B cell (primary cell): ENCODE measurements around the gene MANBA. TPM values are rescaled to one million over a fixed set of nuclear protein-coding genes. Genes with fewer than 3 reads are reported as not detected.

Source experiments
- ATAC-seq: fragments of 200-7000 bp; cut with Tn5 transposase; one replicate; pipeline ENCODE4 v1.10.0; 2021; ENCODE audit warnings: low read depth, mild to moderate bottlenecking, moderate number of reproducible peaks, moderate library complexity
- CTCF ChIA-PET: fragments of 350-600 bp; sonication (Branson Sonifier 250); formaldehyde crosslinking; loops from one replicate; lab custom pipeline; 2021; ENCODE audit warnings: antibody characterized with exemption, inconsistent platforms; lab: Charles Lee
- POLR2A ChIA-PET: fragments of 350-600 bp; sonication (Branson Sonifier 250); formaldehyde crosslinking; loops from one replicate; lab custom pipeline; 2021; ENCODE audit warnings: antibody characterized with exemption; lab: Charles Lee
- DNase-seq: peaks from one replicate; pipeline ENCODE4 v3.0.0; 2013
- H2AFZ ChIP-seq: 2 replicates; pipeline ENCODE4 v1.6.1; 2012; ENCODE audit warnings: mild to moderate bottlenecking, low read depth, low read length; ENCODE audit not compliant: insufficient read depth, poor library complexity, severe bottlenecking
- H3K27ac ChIP-seq, 2 donors: 1 replicate in 1 of 2; 2 replicates in 1 of 2; pipeline ENCODE4 v1.5.1; 2012 to 2013; ENCODE audit warnings: low read length in 2 of 2, mild to moderate bottlenecking in 2 of 2, moderate library complexity in 1 of 2
- H3K27me3 ChIP-seq, 4 experiments: fragments of 200-600 bp in 1 of 4; sonication (generic) in 1 of 4; replicated peaks in 1 of 4; 1 replicate in 2 of 4; 2 replicates in 2 of 4; pipeline versions ENCODE4 v1.6.1 to v1.7.0; 2013 to 2016; ENCODE audit warnings: low read length in 3 of 4, mild to moderate bottlenecking in 2 of 4, mixed read lengths in 1 of 4, moderate library complexity in 1 of 4; ENCODE audit not compliant: insufficient read depth in 4 of 4, control insufficient read depth in 3 of 4; ENCODE audit errors: control extremely low read depth in 1 of 4
- H3K36me3 ChIP-seq, 2 experiments: replicated peaks in 1 of 2; 1 replicate in 1 of 2; 2 replicates in 1 of 2; pipeline versions ENCODE4 v1.6.1 to v1.7.1; 2013; ENCODE audit warnings: low read length in 1 of 2; ENCODE audit not compliant: insufficient read depth in 2 of 2, control insufficient read depth in 1 of 2; ENCODE audit errors: control extremely low read depth in 1 of 2, extremely low read depth in 1 of 2
- H3K4me1 ChIP-seq, 2 donors: fragments of 200-600 bp in 1 of 2; sonication (generic) in 1 of 2; 1 replicate in 1 of 2; 2 replicates in 1 of 2; pipeline versions ENCODE4 v1.5.1 to v1.6.1; 2013 to 2017; ENCODE audit warnings: low read length in 2 of 2; ENCODE audit not compliant: control insufficient read depth in 2 of 2, insufficient read depth in 2 of 2
- H3K4me2 ChIP-seq: replicated peaks from 2 replicates; pipeline ENCODE3; 2012; ENCODE audit warnings: mild to moderate bottlenecking, low read depth, low read length; ENCODE audit not compliant: poor library complexity, severe bottlenecking
- H3K4me3 ChIP-seq, 5 experiments: fragments of 200-600 bp in 1 of 5; sonication (generic) in 1 of 5; 1 replicate in 3 of 5; 2 replicates in 2 of 5; pipeline versions ENCODE4 v1.5.1 to v1.7.0; 2011 to 2016; ENCODE audit warnings: low read length in 4 of 5, mild to moderate bottlenecking in 4 of 5, low read depth in 2 of 5, control low read depth in 1 of 5, moderate library complexity in 1 of 5; ENCODE audit not compliant: insufficient read depth in 1 of 5; ENCODE audit errors: control extremely low read depth in 1 of 5, extremely low read depth in 1 of 5
- H3K79me2 ChIP-seq: fragments of 200-600 bp; sonication (generic); one replicate; pipeline ENCODE4 v1.6.0; 2016; ENCODE audit warnings: low read length; ENCODE audit not compliant: control insufficient read depth, insufficient read depth
- H3K9ac ChIP-seq: fragments of 200-600 bp; sonication (generic); 2 replicates; pipeline ENCODE4 v1.6.1; 2017; ENCODE audit warnings: mild to moderate bottlenecking, low read length, moderate library complexity
- H3K9me3 ChIP-seq, 3 donors: one replicate each; pipeline versions ENCODE4 v1.6.1 to v1.7.1; 2013; ENCODE audit warnings: low read length in 2 of 3; ENCODE audit not compliant: control insufficient read depth in 2 of 3, insufficient read depth in 1 of 3; ENCODE audit errors: control extremely low read depth in 1 of 3
- H4K20me1 ChIP-seq: 2 replicates; pipeline ENCODE4 v1.6.0; 2012; ENCODE audit warnings: mild to moderate bottlenecking, low read length; ENCODE audit not compliant: insufficient read depth, control insufficient read depth, poor library complexity, severe bottlenecking
- H3K27ac Mint-ChIP-seq: one replicate; pipeline ENCODE4 v1.8.0; 2021; ENCODE audit warnings: mixed read lengths
- H3K27me3 Mint-ChIP-seq: one replicate; pipeline ENCODE4 v1.8.0; 2021; ENCODE audit warnings: mixed read lengths
- H3K4me1 Mint-ChIP-seq: one replicate; pipeline ENCODE4 v1.8.0; 2021; ENCODE audit warnings: mixed read lengths
- H3K4me3 Mint-ChIP-seq: one replicate; pipeline ENCODE4 v1.8.0; 2021; ENCODE audit warnings: mixed read lengths
- H3K9me3 Mint-ChIP-seq: one replicate; pipeline ENCODE4 v1.8.0; 2022; ENCODE audit warnings: mixed read lengths; ENCODE audit not compliant: insufficient read depth
- EZH2 ChIP-seq: IDR thresholded peaks from 2 replicates; pipeline ENCODE4 v1.6.1; 2012; ENCODE audit warnings: borderline replicate concordance, low read depth, mild to moderate bottlenecking, moderate library complexity, low read length; ENCODE audit not compliant: insufficient read depth, poor library complexity, severe bottlenecking
- WGBS: methylation state at CpG from one replicate; pipeline ENCODE4 v1.1.5; 2013; ENCODE audit warnings: missing lambda C conversion rate; ENCODE audit not compliant: insufficient coverage; 5-methylcytosine and 5-hydroxymethylcytosine counted together
- intact Hi-C: fragments of 100-400 bp; cut with micrococcal nuclease; formaldehyde crosslinking; loops from one replicate; pipeline ENCODE4 v1.10.0; 2022
- polyA plus RNA-seq: library from polyadenylated mRNA; depleted of rRNA; stranded (reverse); fragments of >200 nt; gene quantifications from 2 replicates; pipeline ENCODE4 v1.2.3, GENCODE V29; 2012
- total RNA-seq, 2 donors: library from RNA; stranded (reverse); fragments of 120-200 nt in 1 of 2; gene quantifications; 1 replicate in 1 of 2; 2 replicates in 1 of 2; pipeline versions ENCODE4 v1.2.3 to v1.2.4, GENCODE V29; 2013 to 2022
- TF ChIP-seq, protein P1 (sequence below): fragments of 200-600 bp; IDR thresholded peaks from one replicate; pipeline ENCODE4 v1.8.0; 2022; ENCODE audit warnings: antibody characterized with exemption, mild to moderate bottlenecking

The MANBA gene
- total and polyA plus RNA-seq, 2 donors (not counting 1 experiment from before 2014, with no cell fraction given), result 91.6 to 119 TPM

DNA sequence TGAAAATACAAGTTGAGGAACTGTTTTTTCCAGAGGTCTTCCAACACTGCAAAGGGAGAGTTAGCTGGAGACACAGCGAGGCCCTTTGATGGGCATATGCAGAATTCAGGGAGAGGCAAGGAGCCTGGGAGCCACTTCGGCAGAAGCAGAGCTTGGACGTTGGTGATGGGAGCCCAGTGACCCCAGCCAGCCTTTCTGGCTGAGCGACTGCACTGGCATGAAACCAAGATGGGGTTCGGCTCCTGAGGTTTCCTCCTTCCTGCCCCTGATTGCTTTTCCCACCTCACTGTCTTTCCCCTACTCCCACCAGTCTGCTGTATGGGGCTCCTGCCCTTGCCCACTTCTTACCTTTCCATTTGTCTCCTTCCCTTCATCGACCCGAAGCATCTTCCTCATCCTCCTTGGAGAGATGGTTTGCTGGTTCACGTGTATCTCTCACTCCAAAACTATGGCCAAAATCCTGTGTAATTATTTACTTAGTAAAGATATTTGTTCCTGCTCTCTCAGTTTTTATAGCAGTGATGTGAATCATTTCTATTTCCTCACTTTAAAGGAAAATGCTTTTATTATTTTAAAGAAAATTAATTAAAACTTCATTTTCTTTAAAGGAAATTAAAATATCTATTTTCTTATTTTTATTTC, 159.1 kb downstream of the MANBA start:
- Histone ChIP-seq H2AFZ (no peak overlapping the region), H3K4me2 (no peak overlapping the region), H3K4me3 (no peak overlapping the region), H3K79me2 (no peaks in the 10 kb centered on the region), H3K27ac (no peak overlapping the region), H4K20me1 (no peaks in the 10 kb centered on the region), H3K9ac (no peak overlapping the region), H3K27me3 (no peaks in the 10 kb centered on the region), H3K4me1 (no peaks in the 10 kb centered on the region), H3K36me3 (peaks cover 3 to 86% of the 10 kb centered on the region in 2 experiments), H3K9me3 (no peaks in the 10 kb centered on the region)
- intact Hi-C loops, result no loop called here
- 95% methylated on average over 5 of the region's 8 CpGs for WGBS
- H3K9me3 Mint-ChIP-seq, result no peaks in the 10 kb centered on the region
- no peaks in the 10 kb centered on the region for H3K27me3 Mint-ChIP-seq
- ChIA-PET POLR2A (no interaction called here), CTCF (no interaction called here)
- ATAC-seq (no peak), DNase-seq (no peak)
- TF ChIP-seq EZH2, result no peak
- TF ChIP-seq, protein P1, sequence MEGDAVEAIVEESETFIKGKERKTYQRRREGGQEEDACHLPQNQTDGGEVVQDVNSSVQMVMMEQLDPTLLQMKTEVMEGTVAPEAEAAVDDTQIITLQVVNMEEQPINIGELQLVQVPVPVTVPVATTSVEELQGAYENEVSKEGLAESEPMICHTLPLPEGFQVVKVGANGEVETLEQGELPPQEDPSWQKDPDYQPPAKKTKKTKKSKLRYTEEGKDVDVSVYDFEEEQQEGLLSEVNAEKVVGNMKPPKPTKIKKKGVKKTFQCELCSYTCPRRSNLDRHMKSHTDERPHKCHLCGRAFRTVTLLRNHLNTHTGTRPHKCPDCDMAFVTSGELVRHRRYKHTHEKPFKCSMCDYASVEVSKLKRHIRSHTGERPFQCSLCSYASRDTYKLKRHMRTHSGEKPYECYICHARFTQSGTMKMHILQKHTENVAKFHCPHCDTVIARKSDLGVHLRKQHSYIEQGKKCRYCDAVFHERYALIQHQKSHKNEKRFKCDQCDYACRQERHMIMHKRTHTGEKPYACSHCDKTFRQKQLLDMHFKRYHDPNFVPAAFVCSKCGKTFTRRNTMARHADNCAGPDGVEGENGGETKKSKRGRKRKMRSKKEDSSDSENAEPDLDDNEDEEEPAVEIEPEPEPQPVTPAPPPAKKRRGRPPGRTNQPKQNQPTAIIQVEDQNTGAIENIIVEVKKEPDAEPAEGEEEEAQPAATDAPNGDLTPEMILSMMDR, result no peak
- H3K4me3 Mint-ChIP-seq, result no peak overlapping the region
- H3K4me1 Mint-ChIP-seq, result peaks cover 15% of the 10 kb centered on the region
- no peak overlapping the region for H3K27ac Mint-ChIP-seq

DNA sequence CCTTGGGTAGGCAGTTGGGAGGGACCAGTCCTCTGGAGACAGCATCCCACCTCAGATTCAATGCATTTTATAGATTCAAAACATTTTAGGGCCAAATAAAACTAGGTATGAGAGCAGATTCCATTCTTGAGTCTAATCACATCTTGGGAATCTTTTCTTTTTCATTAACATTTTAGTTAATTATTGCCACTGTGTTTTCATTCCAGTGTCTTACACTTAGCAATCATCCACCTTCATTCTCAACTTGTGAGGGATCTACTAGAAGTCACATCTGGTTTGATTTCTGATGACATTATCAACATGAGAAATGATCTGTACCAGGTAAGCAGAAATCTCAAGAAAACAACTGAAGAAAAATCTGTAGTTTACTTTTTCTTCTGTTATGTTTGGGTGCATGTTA, 160.1 kb downstream of the MANBA start:
- POLR2A ChIA-PET, result no interaction called here
- H3K27ac Mint-ChIP-seq, result no peak overlapping the region
- CTCF ChIA-PET, result interaction anchor here (0.6 kb wide), 1 partner anchor 181 kb away, joined by 3 read pairs; no protein-coding TSS in a partner anchor
- no peak for DNase-seq
- no peaks in the 10 kb centered on the region for H3K9me3 Mint-ChIP-seq
- Histone ChIP-seq H3K4me3 (no peak overlapping the region), H3K36me3 (peaks cover 3 to 88% of the 10 kb centered on the region in 2 experiments), H3K4me2 (no peak overlapping the region), H3K9me3 (no peaks in the 10 kb centered on the region), H3K4me1 (no peaks in the 10 kb centered on the region), H3K79me2 (no peaks in the 10 kb centered on the region), H2AFZ (no peak overlapping the region), H4K20me1 (no peaks in the 10 kb centered on the region), H3K9ac (no peak overlapping the region), H3K27me3 (no peaks in the 10 kb centered on the region), H3K27ac (no peak overlapping the region)
- no peak overlapping the region for H3K4me3 Mint-ChIP-seq
- intact Hi-C loops, result no loop called here
- ATAC-seq, result no peak
- no peak for TF ChIP-seq EZH2
- TF ChIP-seq, protein P1, result no peak
- H3K27me3 Mint-ChIP-seq, result no peaks in the 10 kb centered on the region
- H3K4me1 Mint-ChIP-seq, result peaks cover 15% of the 10 kb centered on the region
